K562 (cell line): Measurements from ENCODE around the gene E2F7. TPM values are rescaled to one million over a fixed set of nuclear protein-coding genes. Genes with fewer than 3 reads are reported as not detected.

ENCODE experiments used
- ATAC-seq: fragments of 200-7000 bp; cut with Tn5 transposase; 3 replicates; pipeline ENCODE4 v1.9.1; 2020; ENCODE audit warnings: moderate library complexity
- BruUV-seq: library from RNA; stranded (reverse); fragments of 400-500 nt; replicated peaks from 2 replicates; lab custom pipeline; 2021; lab: Mats Ljungman, UMichigan
- CTCF ChIA-PET: fragments of 300-600 bp; formaldehyde crosslinking; extraction: SDS; loops from one replicate; lab custom pipeline; 2021; ENCODE audit warnings: low intra/inter-chr PET ratio; lab: Yijun Ruan, JAX
- POLR2A ChIA-PET: fragments of 300-600, 350-650 bp; sonication (Branson Sonifier 250); formaldehyde crosslinking; extraction: SDS; loops from one replicate; lab custom pipeline; 2021; ENCODE audit warnings: antibody characterized with exemption, inconsistent platforms; lab: Yijun Ruan, JAX
- DNase-seq, 4 experiments: peaks; one replicate each; pipeline versions ENCODE4 v3.0.0 to v3.0.0-alpha.2; 2011 to 2018; ENCODE audit warnings: low spot score in 3 of 4, mixed read lengths in 3 of 4; ENCODE audit errors: extremely low read depth in 1 of 4
- FAIRE-seq: peaks from 2 replicates; lab custom pipeline; 2011; peaks lifted over from hg19 to GRCh38; lab: Jason Lieb, UNC
- H2AFZ ChIP-seq: 2 replicates; pipeline ENCODE4 v1.6.0; 2011; ENCODE audit warnings: low read depth, low read length, control low read depth, inconsistent platforms
- H3K27ac ChIP-seq: fragments of 200-600 bp; 3 replicates; pipeline ENCODE4 v1.8.0; 2011; ENCODE audit warnings: low read depth, mild to moderate bottlenecking, control low read depth, inconsistent platforms, low read length, moderate library complexity, mixed read lengths; ENCODE audit errors: extremely low read depth
- H3K27me3 ChIP-seq, 2 experiments: fragments of 300-600 bp in 1 of 2; 2 replicates in 1 of 2; 3 replicates in 1 of 2; pipeline versions ENCODE4 v1.6.0 to v1.8.0; 2011; ENCODE audit warnings: inconsistent platforms in 2 of 2, low read length in 2 of 2, mild to moderate bottlenecking in 1 of 2, mixed read lengths in 1 of 2, moderate library complexity in 1 of 2; ENCODE audit not compliant: control insufficient read depth in 2 of 2, insufficient read depth in 2 of 2
- H3K36me3 ChIP-seq: fragments of 300-600 bp; 3 replicates; pipeline ENCODE4 v1.8.0; 2011; ENCODE audit warnings: mild to moderate bottlenecking, low read length, inconsistent platforms; ENCODE audit not compliant: control insufficient read depth, insufficient read depth
- H3K4me1 ChIP-seq, 2 experiments: fragments of 200-600 bp in 1 of 2; replicated peaks in 1 of 2; 2 replicates in 1 of 2; 3 replicates in 1 of 2; pipeline versions ENCODE4 v1.5.1 to v1.8.0; 2011; ENCODE audit warnings: inconsistent platforms in 2 of 2, low read length in 2 of 2, mild to moderate bottlenecking in 1 of 2, mixed read lengths in 1 of 2, moderate library complexity in 1 of 2; ENCODE audit not compliant: control insufficient read depth in 2 of 2, insufficient read depth in 2 of 2
- H3K4me2 ChIP-seq: 2 replicates; pipeline ENCODE4 v1.6.1; 2011; ENCODE audit warnings: low read length, control low read depth, inconsistent platforms, mixed read lengths; ENCODE audit not compliant: insufficient read depth
- H3K4me3 ChIP-seq: fragments of 200-600 bp; sonication (generic), shearing (Covaris generic); 2 replicates; pipeline ENCODE4 v1.5.1; 2016; ENCODE audit warnings: control low read depth, inconsistent platforms
- H3K79me2 ChIP-seq: fragments of 200-600 bp; 3 replicates; pipeline ENCODE4 v1.8.0; 2011; ENCODE audit warnings: low read length, inconsistent platforms; ENCODE audit not compliant: control insufficient read depth, insufficient read depth
- H3K9ac ChIP-seq, 2 experiments: 2 replicates each; pipeline versions ENCODE4 v1.6.0 to v1.6.1; 2011; ENCODE audit warnings: low read depth in 2 of 2, low read length in 2 of 2, control low read depth in 1 of 2, inconsistent platforms in 1 of 2, mild to moderate bottlenecking in 1 of 2, mixed read lengths in 1 of 2; ENCODE audit not compliant: insufficient read depth in 1 of 2
- H3K9me1 ChIP-seq: one replicate; pipeline ENCODE4 v1.6.0; 2011; ENCODE audit warnings: inconsistent platforms, mild to moderate bottlenecking, low read length, moderate library complexity; ENCODE audit not compliant: control insufficient read depth, insufficient read depth
- H3K9me3 ChIP-seq: replicated peaks from 2 replicates; pipeline ENCODE4 v1.5.1; 2011; ENCODE audit warnings: low read depth, low read length, inconsistent platforms; ENCODE audit not compliant: control insufficient read depth, insufficient read depth
- H4K20me1 ChIP-seq: replicated peaks from 2 replicates; pipeline ENCODE4 v1.6.1; 2011; ENCODE audit warnings: low read length, inconsistent platforms, mixed read lengths; ENCODE audit not compliant: control insufficient read depth, insufficient read depth
- C11orf30 ChIP-seq: fragments of 450-650 bp; IDR thresholded peaks from 2 replicates; pipeline ENCODE4 v1.6.1; 2016; ENCODE audit warnings: low read depth, mild to moderate bottlenecking
- HMBOX1 ChIP-seq: sonication (generic); IDR thresholded peaks from 2 replicates; pipeline ENCODE4 v1.6.1; 2016
- PKNOX1 ChIP-seq: fragments of 450-650 bp; IDR thresholded peaks from 2 replicates; pipeline ENCODE4 v1.6.1; 2016
- PTTG1 ChIP-seq: fragments of 450-650 bp; IDR thresholded peaks from 2 replicates; pipeline ENCODE4 v1.6.1; 2016; ENCODE audit warnings: low read depth, mild to moderate bottlenecking, missing genetic modification characterization, missing compliant biosample characterization
- REST ChIP-seq, 2 experiments: fragments of 450-650 bp; formaldehyde crosslinking in 1 of 2; IDR thresholded peaks; 2 replicates each; pipeline versions ENCODE4 v1.4.0 to v1.6.1; 2014 to 2020; ENCODE audit warnings: mild to moderate bottlenecking in 2 of 2, borderline replicate concordance in 1 of 2, low read depth in 1 of 2
- TFAM ChIP-seq: fragments of 250-450 bp; sonication (Bioruptor Pico); conservative IDR thresholded peaks from 2 replicates; pipeline ENCODE4 v1.5.0; 2021; ENCODE audit warnings: mild to moderate bottlenecking, moderate library complexity
- ZNF175 ChIP-seq: fragments of 200-800 bp; sonication (Bioruptor generic); IDR thresholded peaks from 2 replicates; pipeline ENCODE4 v1.6.1; 2016; ENCODE audit warnings: low read depth, mild to moderate bottlenecking, missing genetic modification characterization, missing compliant biosample characterization
- ZNF316 ChIP-seq: fragments of 450-650 bp; IDR thresholded peaks from 2 replicates; pipeline ENCODE4 v1.6.1; 2016
- WGBS: fragments of 100-300 bp; shearing (Covaris generic); methylation state at CpG from one replicate; pipeline ENCODE4 v1.1.6; 2016; ENCODE audit warnings: low coverage, mixed read lengths; ENCODE audit not compliant: insufficient coverage; ENCODE audit errors: missing lambda C conversion rate; 5-methylcytosine and 5-hydroxymethylcytosine counted together
- in situ Hi-C: fragments of 300-500 bp; cut with MboI; formaldehyde crosslinking; loops from 4 replicates; pipeline ENCODE4 v1.15.0; 2018; ENCODE audit warnings: inconsistent platforms, mixed read lengths
- intact Hi-C: fragments of 100-400 bp; cut with micrococcal nuclease; formaldehyde crosslinking; loops from 2 replicates; pipeline ENCODE4 v1.14.2; 2022
- polyA plus RNA-seq, 8 experiments: library from polyadenylated mRNA; depleted of rRNA in 4 of 8; stranded (reverse) in 5 of 8; unstranded in 3 of 8; fragments of >200 nt; fragmentation: Nextera tagmentation in 2 of 8; fragmentation: Illumina TruSeq in 1 of 8; extraction: Ambion mirVana in 2 of 8; extraction: Trizol in 1 of 8; gene quantifications; 2 replicates each; pipeline versions ENCODE4 v1.2.1 to v1.2.3, GENCODE V29; 2011 to 2014; ENCODE audit warnings: inconsistent platforms in 1 of 8, missing spikeins in 1 of 8
- total RNA-seq, 7 experiments: library from RNA; depleted of rRNA in 6 of 7; stranded (reverse); fragments of >200 nt in 6 of 7; fragmentation: Illumina TruSeq in 2 of 7; extraction: Trizol in 2 of 7; gene quantifications; 2 replicates each; pipeline versions ENCODE4 v1.2.1 to v1.2.3, GENCODE V29; 2011 to 2021; ENCODE audit warnings: low replicate concordance in 1 of 7

Gene E2F7
- total and polyA plus RNA-seq, 9 of the 15 experiments (the other 6 are each of a cell fraction or from before 2014, with no cell fraction given): 3.4 to 13.6 (median 8.1) TPM

GRCh38 chr12:76980196-76980595 is 85.2 kb downstream of the E2F7 start:
- POLR2A ChIA-PET: no interaction called here
- BruUV-seq: no TSS peak
- H3K27ac ChIP-seq: no peak overlapping the region
- no peaks in the 10 kb centered on the region for H3K79me2 ChIP-seq
- no peak overlapping the region for H2AFZ ChIP-seq
- FAIRE-seq: no peak
- H3K27me3 ChIP-seq: no peaks in the 10 kb centered on the region
- CTCF ChIA-PET: no interaction called here
- intact Hi-C loops (no loop called here), in situ Hi-C loops (no loop called here)
- no peaks in the 10 kb centered on the region for H3K9me3 ChIP-seq
- 15% methylated on average over 2 of the region's 2 CpGs for WGBS
- no peak for ATAC-seq
- no peak for DNase-seq
- no peaks in the 10 kb centered on the region for H3K9me1 ChIP-seq
- no peak overlapping the region for H3K4me3 ChIP-seq
- H3K4me2 ChIP-seq: no peak overlapping the region
- no peak for TF ChIP-seq TFAM
- no peak for TF ChIP-seq REST (IDR thresholded peaks at IDR 0.05; ENCODE audit: borderline replicate concordance)
- TF ChIP-seq REST (CRISPR knock-in tag; IDR thresholded peaks at IDR 0.05; ENCODE audit: low read depth): no peak
- TF ChIP-seq HMBOX1: no peak
- no peak for TF ChIP-seq PKNOX1
- no peak for TF ChIP-seq PTTG1 (tag)
- no peak for TF ChIP-seq ZNF175 (CRISPR knock-in tag)
- peak; percentile 32; the same call in 1 of the 2 replicates for TF ChIP-seq C11orf30
- peak; percentile 54; the same call in 1 of the 2 replicates for TF ChIP-seq ZNF316
- TF ChIP-seq, all 486 proteins: peak for 2
- no peaks in the 10 kb centered on the region; a peak in 1 of 5 replicates for H3K4me1 ChIP-seq
- H3K36me3 ChIP-seq: no peaks in the 10 kb centered on the region
- H4K20me1 ChIP-seq: no peaks in the 10 kb centered on the region
- H3K9ac ChIP-seq: no peak overlapping the region
